Keratinocyte (primary cell): ENCODE data around the gene MAP7.

Experiments used
- CTCF ChIP-seq, 3 experiments: IDR thresholded peaks in 1 of 3; conservative IDR thresholded peaks in 1 of 3; optimal IDR thresholded peaks in 1 of 3; 2 replicates in 2 of 3; 3 replicates in 1 of 3; pipeline versions ENCODE3 to v1.5.1; 2011; ENCODE audit warnings: low read length in 3 of 3, mild to moderate bottlenecking in 3 of 3, moderate library complexity in 2 of 3, control low read depth in 1 of 3, inconsistent platforms in 1 of 3; ENCODE audit not compliant: insufficient read depth in 2 of 3; ENCODE audit errors: extremely low read depth in 1 of 3
- EZH2 ChIP-seq: IDR thresholded peaks from one replicate; pipeline ENCODE4 v1.6.1; 2012; ENCODE audit warnings: inconsistent platforms, mild to moderate bottlenecking, low read length, moderate library complexity

GRCh38 chr6:136551103-136551502 is 881 bp upstream of the MAP7 start:
- TF ChIP-seq CTCF (optimal IDR thresholded peaks at IDR 0.05 in 1 of 3, IDR thresholded peaks at IDR 0.05 in 1 of 3, conservative IDR thresholded peaks at IDR 0.05 in 1 of 3; ENCODE audit: extremely low read depth in 1 of 3, insufficient read depth in 2 of 3, low read length in 3 of 3) = no peak
- TF ChIP-seq EZH2 = no peak
